SK-N-SH (cell line): Measurements from ENCODE around the gene CYP2C18. TPM values are rescaled to one million over a fixed set of nuclear protein-coding genes. Genes with fewer than 3 reads are reported as not detected.

Experiments
- CTCF ChIA-PET: fragments of 300-600, 350-600 bp; formaldehyde crosslinking; extraction: SDS; loops from one replicate; lab custom pipeline; 2021; lab: Yijun Ruan, JAX
- POLR2A ChIA-PET: fragments of 350-600 bp; sonication (Branson Sonifier 250); formaldehyde crosslinking; extraction: SDS; loops from one replicate; lab custom pipeline; 2020; ENCODE audit warnings: antibody characterized with exemption, inconsistent platforms; lab: Yijun Ruan, JAX
- DNase-seq: peaks from one replicate; pipeline ENCODE4 v3.0.0; 2012
- H2AFZ ChIP-seq: fragments of 200-600 bp; sonication (generic); 2 replicates; pipeline ENCODE4 v1.8.1; 2016; ENCODE audit warnings: antibody characterized with exemption, mild to moderate bottlenecking, low read depth
- H3F3A ChIP-seq: fragments of 200-600 bp; sonication (generic); replicated peaks from 2 replicates; pipeline ENCODE3; 2016; ENCODE audit warnings: antibody characterized with exemption, mild to moderate bottlenecking; ENCODE audit not compliant: insufficient read depth
- H3K27ac ChIP-seq, 2 experiments: fragments of 200-500 bp in 1 of 2; fragments of 200-600 bp in 1 of 2; sonication (Bioruptor generic) in 1 of 2; sonication (generic), shearing (Covaris generic) in 1 of 2; 2 replicates each; pipeline versions ENCODE4 v1.5.1 to v1.6.1; 2014 to 2016; ENCODE audit warnings: low read depth in 2 of 2, inconsistent platforms in 1 of 2, low read length in 1 of 2, mild to moderate bottlenecking in 1 of 2, mixed read lengths in 1 of 2
- H3K27me3 ChIP-seq: fragments of 200-600 bp; sonication (generic), shearing (Covaris generic); 2 replicates; pipeline ENCODE4 v1.6.1; 2016; ENCODE audit warnings: mixed run types; ENCODE audit not compliant: insufficient read depth
- H3K36me3 ChIP-seq, 2 experiments: fragments of 200-500 bp in 1 of 2; fragments of 200-600 bp in 1 of 2; sonication (Bioruptor generic) in 1 of 2; sonication (generic) in 1 of 2; replicated peaks in 1 of 2; 2 replicates each; pipeline versions ENCODE3 to v1.5.1; 2014 to 2016; ENCODE audit warnings: low read length in 1 of 2, mild to moderate bottlenecking in 1 of 2; ENCODE audit not compliant: insufficient read depth in 2 of 2, control insufficient read depth in 1 of 2
- H3K4me1 ChIP-seq, 2 experiments: fragments of 200-500 bp in 1 of 2; fragments of 200-600 bp in 1 of 2; sonication (Bioruptor generic) in 1 of 2; sonication (generic), shearing (Covaris generic) in 1 of 2; 2 replicates each; pipeline versions ENCODE4 v1.5.1 to v1.6.1; 2014 to 2016; ENCODE audit warnings: low read depth in 1 of 2, low read length in 1 of 2, mixed run types in 1 of 2; ENCODE audit not compliant: insufficient read depth in 2 of 2, control insufficient read depth in 1 of 2
- H3K4me2 ChIP-seq: fragments of 200-600 bp; sonication (generic), shearing (Covaris generic); 2 replicates; pipeline ENCODE4 v1.6.1; 2017; ENCODE audit warnings: mixed run types
- H3K4me3 ChIP-seq, 2 experiments: fragments of 200-500 bp in 1 of 2; fragments of 200-600 bp in 1 of 2; sonication (Bioruptor generic) in 1 of 2; sonication (generic), shearing (Covaris generic) in 1 of 2; 2 replicates each; pipeline versions ENCODE4 v1.5.1 to v1.8.1; 2014 to 2016; ENCODE audit warnings: low read depth in 2 of 2, inconsistent platforms in 1 of 2, low read length in 1 of 2, mild to moderate bottlenecking in 1 of 2, mixed read lengths in 1 of 2, moderate library complexity in 1 of 2
- H3K79me2 ChIP-seq: fragments of 200-600 bp; sonication (generic); 2 replicates; pipeline ENCODE4 v1.8.1; 2017; ENCODE audit warnings: mild to moderate bottlenecking; ENCODE audit not compliant: insufficient read depth
- H3K9ac ChIP-seq: fragments of 200-600 bp; sonication (generic); 2 replicates; pipeline ENCODE4 v1.6.1; 2017; ENCODE audit warnings: mixed run types
- H3K9me2 ChIP-seq: fragments of 200-600 bp; sonication (generic); 2 replicates; pipeline ENCODE4 v1.6.1; 2017; ENCODE audit warnings: mixed run types
- H3K9me3 ChIP-seq: fragments of 200-600 bp; sonication (generic); 2 replicates; pipeline ENCODE4 v1.6.1; 2017; ENCODE audit warnings: mixed run types, mild to moderate bottlenecking, moderate library complexity
- H4K20me1 ChIP-seq: fragments of 200-600 bp; sonication (generic); 2 replicates; pipeline ENCODE4 v1.6.1; 2017; ENCODE audit warnings: mild to moderate bottlenecking, mixed run types; ENCODE audit not compliant: insufficient read depth
- ELF1 ChIP-seq: IDR thresholded peaks from 2 replicates; pipeline ENCODE4 v1.4.0; 2012
- EP300 ChIP-seq, 2 experiments: IDR thresholded peaks; 2 replicates each; pipeline versions ENCODE4 v1.4.0 to v1.6.1; 2012; ENCODE audit warnings: borderline replicate concordance in 1 of 2, low read depth in 1 of 2, low read length in 1 of 2
- FOSL2 ChIP-seq: IDR thresholded peaks from 2 replicates; pipeline ENCODE4 v1.4.0; 2012; ENCODE audit warnings: low read depth, mild to moderate bottlenecking, moderate library complexity, borderline replicate concordance
- GABPA ChIP-seq: IDR thresholded peaks from 2 replicates; pipeline ENCODE4 v1.4.0; 2012; ENCODE audit warnings: low read depth, mild to moderate bottlenecking
- GATA2 ChIP-seq: sonication (generic); formaldehyde crosslinking; IDR thresholded peaks from 2 replicates; pipeline ENCODE4 v1.5.0; 2020; ENCODE audit warnings: mild to moderate bottlenecking, missing genetic modification reagents
- MXI1 ChIP-seq: IDR thresholded peaks from 2 replicates; pipeline ENCODE4 v1.6.1; 2012; ENCODE audit warnings: mild to moderate bottlenecking, low read depth, low read length, improper control_type of control experiment
- NFIC ChIP-seq: IDR thresholded peaks from 2 replicates; pipeline ENCODE4 v1.4.0; 2012; ENCODE audit warnings: borderline replicate concordance
- RCOR1 ChIP-seq: fragments of 150-350 bp; IDR thresholded peaks from 2 replicates; pipeline ENCODE4 v1.6.1; 2017; ENCODE audit warnings: antibody characterized with exemption, low read length
- RFX5 ChIP-seq: IDR thresholded peaks from 2 replicates; pipeline ENCODE4 v1.6.1; 2012; ENCODE audit warnings: mild to moderate bottlenecking, improper control_type of control experiment, low read length
- SIN3A ChIP-seq: IDR thresholded peaks from 2 replicates; pipeline ENCODE4 v1.6.1; 2012; ENCODE audit warnings: low read depth, mild to moderate bottlenecking, low read length, moderate library complexity, borderline replicate concordance
- TCF12 ChIP-seq: IDR thresholded peaks from 2 replicates; pipeline ENCODE4 v1.4.0; 2012
- WGBS: methylation state at CpG from one replicate; pipeline ENCODE4 v1.1.6; 2017; ENCODE audit warnings: low lambda C conversion rate; 5-methylcytosine and 5-hydroxymethylcytosine counted together
- polyA plus RNA-seq, 3 experiments: library from polyadenylated mRNA; depleted of rRNA; stranded (reverse); fragments of >200 nt; gene quantifications; 2 replicates each; pipeline ENCODE4 v1.2.3, GENCODE V29; 2012
- TF ChIP-seq, protein P1 (sequence below): IDR thresholded peaks from 2 replicates; pipeline ENCODE4 v1.6.1; 2012; ENCODE audit warnings: mild to moderate bottlenecking, low read depth, low read length, moderate library complexity

CYP2C18 gene
- polyA plus RNA-seq, 1 of the 3 experiments (the other 2 are of a cell fraction) = not detected

GRCh38 chr10:94640562-94640961 is 43.0 kb upstream of the CYP2C18 start:
- TF ChIP-seq MXI1 = no peak
- TF ChIP-seq RFX5 = no peak
- peak; percentile 95 for TF ChIP-seq GATA2 (CRISPR knock-in tag)
- TF ChIP-seq FOSL2 = no peak
- TF ChIP-seq TCF12 = 0 out of 2 replicates have a peak, but pooled peaks have one; percentile 13
- no peak for TF ChIP-seq NFIC
- peak in 1 of 2 experiments; percentile 62; a peak in 2 of 4 replicates for TF ChIP-seq EP300 (IDR thresholded peaks at IDR 0.05; ENCODE audit: borderline replicate concordance in 1 of 2, low read depth in 1 of 2, low read length in 1 of 2)
- peak; percentile 48; the same call in 1 of the 2 replicates for TF ChIP-seq RCOR1
- no peak for TF ChIP-seq ELF1
- Histone ChIP-seq H3K79me2 (no peaks in the 10 kb centered on the region), H3F3A (no peaks in the 10 kb centered on the region), H3K9ac (no peak overlapping the region), H3K4me2 (no peak overlapping the region), H3K4me1 (peaks cover 0 to 17% of the 10 kb centered on the region in 2 experiments; a peak in 2 of 4 replicates), H2AFZ (no peak overlapping the region), H3K27ac (peak overlapping the region in 1 of 2 experiments; percentile 72; a peak in 2 of 4 replicates), H3K27me3 (no peaks in the 10 kb centered on the region), H4K20me1 (no peaks in the 10 kb centered on the region), H3K36me3 (no peaks in the 10 kb centered on the region), H3K9me2 (no peaks in the 10 kb centered on the region), H3K4me3 (no peak overlapping the region), H3K9me3 (peaks cover 6% of the 10 kb centered on the region)
- ChIA-PET POLR2A (no interaction called here), CTCF (interaction anchor here (1.2 to 2.1 kb wide), 3 partner anchors 10 to 603 kb away, joined by 3 to 11 read pairs (median 6); no protein-coding TSS in a partner anchor)
- WGBS = 19% methylated on average over 3 of the region's 3 CpGs
- DNase-seq = peak; percentile 18

- Histone ChIP-seq H3K36me3 (no peaks in the 10 kb centered on the region), H3K4me1 (peaks cover 0 to 17% of the 10 kb centered on the region in 2 experiments; a peak in 2 of 4 replicates), H3K9me2 (no peaks in the 10 kb centered on the region), H3F3A (no peaks in the 10 kb centered on the region), H3K9ac (no peak overlapping the region), H2AFZ (no peak overlapping the region), H3K4me2 (no peak overlapping the region), H4K20me1 (no peaks in the 10 kb centered on the region), H3K27me3 (no peaks in the 10 kb centered on the region), H3K79me2 (no peaks in the 10 kb centered on the region), H3K9me3 (peaks cover 6% of the 10 kb centered on the region), H3K4me3 (no peak overlapping the region), H3K27ac (no peak overlapping the region)
- CTCF ChIA-PET = interaction anchor here (2.1 kb wide), 1 partner anchor 11 kb away, joined by 11 read pairs; no protein-coding TSS in a partner anchor
- 56% methylated on average over 4 of the region's 4 CpGs for WGBS
- TF ChIP-seq, protein P1, sequence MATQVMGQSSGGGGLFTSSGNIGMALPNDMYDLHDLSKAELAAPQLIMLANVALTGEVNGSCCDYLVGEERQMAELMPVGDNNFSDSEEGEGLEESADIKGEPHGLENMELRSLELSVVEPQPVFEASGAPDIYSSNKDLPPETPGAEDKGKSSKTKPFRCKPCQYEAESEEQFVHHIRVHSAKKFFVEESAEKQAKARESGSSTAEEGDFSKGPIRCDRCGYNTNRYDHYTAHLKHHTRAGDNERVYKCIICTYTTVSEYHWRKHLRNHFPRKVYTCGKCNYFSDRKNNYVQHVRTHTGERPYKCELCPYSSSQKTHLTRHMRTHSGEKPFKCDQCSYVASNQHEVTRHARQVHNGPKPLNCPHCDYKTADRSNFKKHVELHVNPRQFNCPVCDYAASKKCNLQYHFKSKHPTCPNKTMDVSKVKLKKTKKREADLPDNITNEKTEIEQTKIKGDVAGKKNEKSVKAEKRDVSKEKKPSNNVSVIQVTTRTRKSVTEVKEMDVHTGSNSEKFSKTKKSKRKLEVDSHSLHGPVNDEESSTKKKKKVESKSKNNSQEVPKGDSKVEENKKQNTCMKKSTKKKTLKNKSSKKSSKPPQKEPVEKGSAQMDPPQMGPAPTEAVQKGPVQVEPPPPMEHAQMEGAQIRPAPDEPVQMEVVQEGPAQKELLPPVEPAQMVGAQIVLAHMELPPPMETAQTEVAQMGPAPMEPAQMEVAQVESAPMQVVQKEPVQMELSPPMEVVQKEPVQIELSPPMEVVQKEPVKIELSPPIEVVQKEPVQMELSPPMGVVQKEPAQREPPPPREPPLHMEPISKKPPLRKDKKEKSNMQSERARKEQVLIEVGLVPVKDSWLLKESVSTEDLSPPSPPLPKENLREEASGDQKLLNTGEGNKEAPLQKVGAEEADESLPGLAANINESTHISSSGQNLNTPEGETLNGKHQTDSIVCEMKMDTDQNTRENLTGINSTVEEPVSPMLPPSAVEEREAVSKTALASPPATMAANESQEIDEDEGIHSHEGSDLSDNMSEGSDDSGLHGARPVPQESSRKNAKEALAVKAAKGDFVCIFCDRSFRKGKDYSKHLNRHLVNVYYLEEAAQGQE = no peak
- TF ChIP-seq GATA2 (CRISPR knock-in tag) (peak; percentile 69), EP300 (IDR thresholded peaks at IDR 0.05; ENCODE audit: borderline replicate concordance in 1 of 2, low read depth in 1 of 2, low read length in 1 of 2) (no peak; a peak in 1 of 4 replicates), GABPA (no peak), SIN3A (no peak)
- POLR2A ChIA-PET = no interaction called here
- DNase-seq = no peak
Measured at GRCh38 chr10:94641480-94641879, 42.0 kb upstream of the CYP2C18 start.
